Stimulated activated CD8-positive, alpha-beta memory T cell treated with anti-CD3 and anti-CD28 coated beads, Interleukin-7, amount 100 ng/mL, for 48 hours (primary cell): ENCODE results near the gene FRMD1.

Experiments
- DNase-seq, 2 donors: peaks; one replicate each; pipeline ENCODE4 v3.0.0-alpha.2; 2020; ENCODE audit warnings: low read depth in 1 of 2; ENCODE audit errors: extremely low read depth in 1 of 2

The FRMD1 gene

DNA sequence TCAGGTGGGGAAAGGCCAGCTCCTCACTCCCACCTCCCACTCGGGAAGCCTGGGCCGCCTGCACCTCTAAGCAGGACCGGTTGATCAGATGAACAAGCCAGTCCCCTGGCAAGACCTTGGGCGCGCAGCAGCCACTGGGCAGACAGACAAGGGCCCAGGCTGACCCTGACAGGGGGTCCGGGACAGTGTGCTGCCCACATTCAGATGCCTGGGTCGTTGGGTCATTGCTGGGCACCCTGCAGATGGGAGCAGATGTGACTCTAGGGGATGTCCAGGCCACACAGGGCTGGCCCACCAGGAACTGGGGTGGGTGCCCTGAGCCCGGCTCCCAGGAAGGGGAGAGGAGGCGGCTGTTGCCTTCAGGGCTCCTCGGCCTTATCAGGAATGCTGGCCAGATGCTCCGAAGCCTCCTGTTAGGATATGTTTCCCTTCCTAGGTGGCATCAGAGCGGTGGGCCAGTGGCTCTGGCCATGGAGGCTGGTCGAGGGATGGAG lies 17.3 kb upstream of the FRMD1 start:
- no peak for DNase-seq

DNA sequence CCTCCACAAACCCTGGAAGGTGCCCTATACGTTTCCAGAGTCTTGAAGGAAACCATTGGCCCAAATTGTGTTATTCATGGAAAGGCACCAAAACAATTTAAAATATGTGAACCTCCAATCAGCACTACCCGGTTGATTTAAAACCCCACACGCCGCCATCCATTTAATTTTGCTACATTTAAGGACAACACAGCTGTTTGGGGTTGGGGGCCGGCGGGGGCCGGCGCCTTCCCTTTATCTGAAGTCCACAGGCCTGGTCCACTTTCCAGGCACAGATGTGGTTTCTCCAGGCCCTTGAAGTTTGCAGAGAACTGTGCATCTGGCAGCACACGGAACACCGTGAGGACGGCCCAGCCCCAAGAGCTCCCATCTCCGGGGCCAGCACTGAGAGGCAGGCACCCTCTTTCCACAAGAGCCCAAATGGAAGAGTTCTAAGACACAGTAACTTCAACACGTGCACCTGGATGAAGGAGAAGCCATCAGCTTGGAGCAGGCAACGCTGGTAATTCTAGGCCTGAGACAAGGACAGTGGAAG lies 16.8 kb upstream of the FRMD1 start:
- no peak for DNase-seq

DNA sequence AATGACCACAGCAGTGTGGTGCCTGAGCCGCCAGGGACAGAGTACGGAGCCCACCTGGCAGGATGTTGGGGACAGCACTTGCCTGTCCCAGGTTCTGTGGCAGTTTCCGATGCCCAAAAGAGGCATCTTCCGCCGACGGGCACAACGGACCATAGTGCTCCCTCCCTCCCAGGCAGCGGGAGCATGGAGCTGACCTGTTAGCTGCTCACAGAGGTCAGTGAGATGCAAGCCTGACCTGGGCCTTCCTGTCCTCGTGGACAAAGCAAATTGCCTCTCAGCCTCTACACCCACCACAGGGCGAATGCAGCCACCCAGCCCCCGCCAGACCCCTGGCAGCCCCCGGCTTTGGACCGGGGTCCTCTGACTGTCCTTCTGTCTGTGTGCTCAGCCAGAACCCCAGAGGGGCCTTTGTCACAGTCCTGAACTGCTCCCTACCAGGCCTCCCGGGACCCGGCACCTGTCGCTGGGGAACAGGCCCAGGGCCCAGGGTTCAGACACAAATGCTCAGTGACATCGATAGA lies 16.2 kb upstream of the FRMD1 start:
- no peak for DNase-seq

DNA sequence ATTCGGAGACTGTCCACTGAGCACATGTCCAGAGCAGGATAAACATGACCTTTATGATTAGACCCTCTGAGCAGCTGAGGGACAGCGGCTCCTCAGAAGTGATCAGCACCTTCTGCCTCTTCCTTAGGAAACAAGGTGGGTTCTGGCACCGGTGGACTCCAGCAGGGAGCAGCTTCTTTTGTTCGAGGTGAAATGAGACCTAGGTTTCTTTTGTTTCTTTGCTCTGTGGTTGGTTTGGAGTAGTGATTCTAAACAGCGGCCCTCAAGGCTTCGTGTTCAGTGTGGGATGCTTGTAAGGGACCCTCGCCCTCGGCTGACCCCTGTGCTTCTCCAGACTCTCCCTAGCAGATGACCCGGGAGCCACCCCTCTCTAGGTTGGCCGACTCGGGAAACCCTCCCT lies 14.6 kb upstream of the FRMD1 start:
- no peak for DNase-seq

DNA sequence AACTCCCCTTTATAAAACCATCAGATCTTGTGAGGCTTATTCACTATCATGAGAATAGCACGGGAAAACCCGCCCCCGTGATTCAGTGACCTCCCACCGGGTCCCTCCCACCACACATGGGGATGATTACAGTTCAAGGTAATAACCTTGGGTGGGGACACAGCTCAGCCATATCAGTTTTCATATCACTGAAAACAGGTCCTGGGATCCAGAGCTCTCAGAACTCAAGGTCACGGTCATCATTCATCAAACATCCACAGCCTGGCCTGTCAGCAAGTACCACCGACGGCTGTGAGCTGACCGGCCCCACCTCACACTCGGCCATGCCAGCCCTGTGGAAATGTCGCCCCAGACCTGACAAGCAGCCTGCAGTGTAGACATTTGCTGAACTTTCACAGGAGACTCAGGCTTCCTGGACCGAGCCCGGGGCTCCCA lies 14.1 kb upstream of the FRMD1 start:
- DNase-seq: no peak

DNA sequence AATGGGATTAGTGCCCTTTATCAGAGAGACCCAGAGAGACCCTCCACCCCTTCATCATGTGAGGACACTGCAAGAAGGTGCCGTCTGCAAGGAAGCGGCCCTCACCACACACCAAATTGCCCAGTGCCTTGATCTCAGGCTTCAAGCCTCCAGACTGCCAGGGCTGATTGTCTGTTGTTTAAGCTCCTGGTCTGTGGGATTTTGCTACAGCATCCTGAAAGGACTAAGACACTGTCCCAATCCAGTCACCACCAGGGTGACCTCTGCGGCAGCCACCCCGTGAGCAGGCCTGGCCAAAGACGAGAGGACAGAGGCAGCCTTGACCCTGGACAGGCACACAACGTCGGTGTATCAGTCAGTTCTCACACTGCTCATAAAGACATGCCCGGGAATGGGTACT lies 13.5 kb upstream of the FRMD1 start:
- no peak for DNase-seq

DNA sequence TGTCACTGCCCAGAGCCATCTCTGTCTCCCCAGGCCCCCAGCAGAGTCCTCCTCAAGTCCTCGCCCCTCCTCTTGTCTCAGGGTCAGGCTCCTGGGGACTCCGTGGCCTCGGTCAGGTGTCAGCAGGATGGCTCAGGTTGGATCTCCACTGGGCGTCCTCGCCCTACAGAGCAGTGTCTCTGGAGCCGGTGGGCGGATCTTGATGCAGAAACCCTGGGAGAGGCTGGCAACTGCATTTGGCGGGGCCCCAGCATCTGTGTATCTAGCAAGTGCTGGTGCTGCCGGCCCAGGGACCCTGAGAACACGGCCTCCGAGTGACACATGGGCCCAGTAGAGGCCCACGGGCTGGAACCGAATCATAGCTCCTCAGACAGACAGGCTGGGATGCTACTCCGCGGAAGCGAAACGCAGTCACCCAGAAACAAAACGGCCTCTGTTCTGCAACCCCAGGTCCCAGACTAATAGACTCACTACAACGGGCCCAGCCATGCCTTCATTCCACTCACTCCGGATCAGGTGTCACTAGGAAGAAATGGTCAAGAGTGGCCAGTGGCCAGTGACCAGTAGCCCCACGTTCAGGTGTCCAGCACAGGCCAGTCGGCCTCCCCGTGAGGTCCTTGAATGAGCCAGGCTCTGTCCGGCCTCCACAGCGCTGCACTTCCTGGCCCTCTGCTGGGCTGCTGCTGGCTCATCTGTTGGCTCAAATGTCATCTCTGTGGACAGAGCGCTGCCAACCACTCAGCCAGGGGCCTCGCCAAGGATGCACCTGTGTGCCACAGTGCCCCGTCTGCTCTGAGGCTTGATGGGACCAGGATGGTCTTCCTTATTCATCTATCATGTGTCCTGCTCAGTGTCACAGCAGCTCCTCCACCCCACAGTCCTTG lies 12.6 kb upstream of the FRMD1 start:
- no peak for DNase-seq

DNA sequence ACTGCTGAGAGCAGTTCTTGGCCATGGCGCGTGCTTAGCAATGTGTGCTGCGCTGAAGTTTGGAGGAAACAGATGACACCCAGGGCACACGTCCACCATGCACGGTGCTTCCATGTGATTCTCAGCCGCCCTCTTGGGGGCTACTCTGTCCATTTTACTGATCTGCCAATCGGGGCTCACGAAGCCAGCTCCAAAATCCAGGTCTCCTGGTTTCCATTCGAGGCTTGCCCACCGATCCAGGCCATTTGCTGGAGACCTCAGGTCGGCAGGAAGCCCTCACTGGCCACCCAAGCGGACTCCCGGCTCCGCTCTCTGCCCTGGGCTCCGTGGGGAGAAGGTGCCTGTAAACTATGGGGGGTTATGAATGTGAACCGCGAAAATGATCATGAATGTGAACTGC lies 11.7 kb upstream of the FRMD1 start:
- no peak for DNase-seq

DNA sequence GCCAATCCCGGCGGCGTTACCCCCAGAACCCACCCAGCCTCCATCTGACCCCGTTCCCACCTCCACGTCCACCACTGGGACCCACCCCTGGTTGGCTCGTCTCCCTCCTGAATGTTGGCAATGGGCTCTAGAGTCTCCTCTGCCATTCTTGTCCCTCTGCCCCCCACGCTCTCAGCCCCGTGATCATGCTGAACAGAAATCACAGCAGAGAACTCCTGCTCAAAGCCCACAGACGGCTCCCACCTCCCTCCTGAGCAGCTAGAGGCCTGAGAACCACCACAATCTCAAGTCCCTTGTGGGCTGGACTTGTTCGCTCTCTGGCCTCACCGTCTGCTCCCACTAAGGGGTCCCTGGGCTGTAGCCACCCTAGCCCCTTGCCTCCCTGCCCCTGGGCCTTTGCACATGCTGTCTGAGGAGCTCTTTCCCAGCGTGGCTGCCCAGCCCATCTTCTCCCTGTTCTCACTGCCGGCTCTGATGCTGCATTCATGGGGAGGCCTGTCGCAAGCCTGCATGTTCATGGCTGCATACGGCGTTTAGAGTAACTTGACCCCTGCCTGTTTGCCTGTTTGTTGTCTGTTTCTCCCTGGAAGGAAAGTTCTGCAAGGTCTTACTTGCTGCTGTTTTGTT lies 11.2 kb upstream of the FRMD1 start:
- no peak for DNase-seq

DNA sequence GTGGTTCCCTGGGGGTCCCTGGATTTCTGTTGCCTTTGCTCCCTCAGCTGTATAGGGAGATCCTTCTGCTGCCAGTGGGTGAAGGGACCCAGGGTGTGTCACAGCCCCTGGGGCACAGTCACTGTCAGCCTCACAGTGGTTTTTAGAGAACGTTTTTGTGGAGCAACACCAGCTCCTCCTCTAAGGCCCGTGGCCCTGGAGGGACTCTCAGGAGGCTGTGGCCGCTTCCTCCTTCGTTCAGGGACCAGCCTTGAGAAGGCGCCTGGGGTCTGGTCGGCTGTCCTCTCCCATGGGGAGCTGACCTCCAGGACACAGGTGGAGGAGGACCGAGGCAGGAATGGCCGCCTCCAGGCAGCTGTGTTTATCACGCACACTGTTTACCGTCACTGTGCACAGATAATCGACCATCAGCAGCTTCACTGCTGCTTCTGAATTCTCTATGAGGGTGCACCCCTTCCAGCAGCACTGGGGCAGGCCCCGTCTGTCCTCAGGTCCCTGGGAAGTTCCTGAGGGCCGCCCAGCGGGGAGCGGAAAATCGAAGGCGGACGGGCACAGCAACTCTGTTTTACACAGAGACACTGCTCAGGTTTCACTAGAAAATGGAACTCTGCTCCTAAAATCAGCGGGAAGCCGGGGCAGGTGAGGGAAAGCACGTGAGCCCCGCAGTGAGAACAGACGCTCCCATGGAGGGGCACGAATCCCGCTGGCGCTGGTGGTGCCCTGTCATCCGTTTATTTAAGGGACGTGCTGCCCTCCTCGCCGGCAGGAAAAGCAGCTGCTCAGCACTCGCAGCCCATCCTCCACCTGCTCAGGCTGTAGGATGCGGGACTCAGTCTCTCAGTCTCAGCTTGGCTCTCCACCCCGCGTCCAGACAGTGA lies 10.4 kb upstream of the FRMD1 start:
- DNase-seq: no peak

DNA sequence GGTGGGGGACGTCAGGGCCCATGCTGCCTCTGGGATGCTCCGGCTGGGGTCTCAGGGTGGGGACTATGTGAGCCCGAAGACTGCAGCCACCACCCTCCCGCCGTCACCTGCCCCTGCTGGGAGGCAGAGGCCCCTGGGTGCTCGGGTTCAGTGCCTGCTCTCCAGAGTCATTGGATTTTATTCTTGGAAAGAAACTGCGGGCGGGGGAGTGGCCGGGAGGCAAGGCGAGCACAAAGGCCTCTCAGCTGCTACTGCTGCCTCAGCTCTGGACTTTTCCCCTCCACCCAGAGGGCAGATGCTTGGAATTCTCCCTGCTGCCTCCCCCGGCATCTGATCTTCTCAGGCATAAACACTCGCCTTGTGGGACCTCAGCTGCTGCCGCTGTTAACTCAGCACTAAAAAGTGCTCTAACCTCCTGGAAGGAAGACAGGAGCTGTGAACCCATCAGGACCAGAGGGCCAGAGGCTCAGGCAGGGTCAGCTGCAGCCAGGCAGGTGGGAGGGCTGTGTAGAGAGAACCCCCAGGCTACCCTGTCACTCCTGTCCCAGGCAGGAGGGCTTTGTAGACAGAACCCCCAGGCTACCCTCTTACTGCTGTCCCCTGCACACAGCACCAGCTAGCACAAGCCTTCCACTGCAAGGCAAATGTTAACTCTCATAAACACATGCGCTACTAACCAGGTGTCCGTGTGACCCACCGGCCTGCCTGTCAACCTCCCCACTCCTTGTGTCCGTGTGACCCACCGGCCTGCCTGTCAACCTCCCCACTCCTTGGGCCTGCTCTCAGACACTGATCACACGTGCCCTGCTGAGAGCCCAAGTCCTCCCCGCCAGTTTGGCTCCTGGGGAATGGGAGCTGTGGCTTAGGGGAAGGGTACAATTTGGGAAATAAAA lies 9.4 kb upstream of the FRMD1 start:
- no peak for DNase-seq

DNA sequence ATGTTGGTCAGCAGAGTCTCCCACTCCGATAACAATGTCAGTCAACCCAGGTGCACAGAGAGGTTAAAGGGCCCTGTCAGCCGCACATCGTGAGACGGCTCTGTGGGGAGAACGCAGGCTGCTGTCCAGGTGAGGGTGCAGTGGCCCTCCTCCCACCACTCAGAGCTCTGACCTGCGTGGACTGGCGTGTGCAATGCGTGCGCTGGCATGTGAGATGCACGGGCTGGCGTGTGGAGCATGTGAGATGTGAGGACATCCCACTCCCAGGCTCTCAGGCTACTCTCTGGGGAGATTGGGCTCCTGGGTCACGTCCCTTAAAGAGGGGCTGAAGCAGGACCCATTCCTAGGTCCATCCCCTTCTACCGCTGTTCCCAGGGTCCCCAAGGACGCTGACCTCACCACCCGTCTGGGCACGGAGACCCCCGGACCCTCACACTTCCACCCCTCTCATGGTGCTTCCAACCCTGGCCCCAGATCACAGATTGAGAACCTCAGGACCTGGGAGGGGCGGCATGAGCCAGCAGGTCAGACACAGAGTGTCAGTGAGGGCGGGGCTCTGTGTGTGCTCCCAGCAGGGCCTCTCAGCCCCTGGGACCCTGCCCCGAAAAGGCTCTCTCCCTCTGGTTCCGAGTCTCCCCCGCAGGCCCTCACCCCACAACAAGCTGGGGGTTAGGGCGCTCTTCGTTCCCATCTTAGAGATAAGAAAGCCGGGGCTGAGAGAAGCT lies 8.6 kb upstream of the FRMD1 start:
- no peak for DNase-seq

DNA sequence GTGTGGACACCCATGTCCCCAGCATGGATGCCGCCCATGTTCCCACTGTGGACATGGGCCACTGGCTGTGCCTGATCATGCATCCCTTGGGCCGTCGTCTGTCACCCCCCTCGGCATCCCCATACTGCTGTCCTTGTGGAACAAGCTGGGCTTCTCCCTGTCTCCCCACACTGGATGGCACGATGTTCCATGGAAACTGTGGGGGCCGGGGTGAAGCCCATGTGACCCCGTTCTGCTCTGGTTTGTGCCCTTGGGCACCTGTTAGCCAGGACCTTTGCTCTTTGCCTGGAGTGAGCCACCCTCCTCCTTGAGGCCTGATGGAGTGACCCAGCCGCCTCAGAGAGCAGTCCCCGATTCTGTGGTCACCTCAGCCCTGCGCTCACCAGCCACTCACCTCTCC lies 7.6 kb upstream of the FRMD1 start:
- DNase-seq: no peak

DNA sequence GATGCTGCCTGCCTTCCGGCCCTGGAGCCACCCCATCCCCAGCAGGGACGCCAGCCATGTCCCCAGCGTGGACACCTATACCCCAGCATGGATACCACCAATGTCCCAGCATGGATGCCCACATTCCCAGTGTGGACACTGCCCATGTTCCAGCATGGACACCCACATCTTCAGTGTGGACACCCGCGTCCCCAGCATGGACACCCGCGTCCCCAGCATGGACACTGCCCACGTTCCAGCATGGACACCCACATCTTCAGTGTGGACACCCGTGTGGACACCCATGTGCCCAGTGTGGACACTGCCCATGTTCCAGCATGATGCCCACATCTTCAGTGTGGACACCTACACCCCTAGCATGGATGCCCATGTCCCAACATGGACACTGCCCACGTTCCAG lies 7.1 kb upstream of the FRMD1 start:
- no peak for DNase-seq

DNA sequence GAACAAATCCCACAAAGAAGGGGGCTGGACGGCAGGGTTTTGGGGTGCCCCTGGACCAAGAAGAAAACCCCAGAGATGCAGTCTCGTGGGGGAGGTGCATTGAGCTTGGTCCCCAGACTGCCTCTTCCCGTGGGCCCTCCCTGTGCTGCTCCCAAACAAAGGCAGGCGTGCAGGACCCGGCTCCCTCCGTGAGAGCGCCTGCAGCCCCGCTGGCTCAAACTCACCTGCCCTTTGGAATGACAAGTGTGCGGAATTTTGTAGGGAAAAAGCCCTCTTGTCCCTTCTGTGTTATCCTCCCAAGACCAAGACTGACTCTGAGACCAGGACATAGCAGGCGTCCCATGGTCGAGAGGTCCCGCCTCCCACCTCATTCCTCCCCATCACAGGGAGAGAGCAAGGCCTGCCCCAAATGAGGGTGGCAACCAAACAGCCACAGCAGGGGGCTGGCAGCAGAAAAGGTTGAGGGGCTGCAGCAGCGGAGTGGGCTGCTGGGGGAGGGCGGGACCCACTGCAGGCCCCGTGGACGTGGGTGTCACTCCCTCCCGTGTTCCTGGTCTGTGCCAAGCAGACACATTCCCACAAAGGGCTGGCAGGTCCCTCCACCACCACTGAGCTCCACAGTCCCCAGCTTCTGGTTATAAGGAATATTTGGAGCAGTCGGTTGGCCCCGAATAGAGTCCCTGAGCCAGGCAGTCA lies 5.6 kb upstream of the FRMD1 start:
- DNase-seq: no peak

DNA sequence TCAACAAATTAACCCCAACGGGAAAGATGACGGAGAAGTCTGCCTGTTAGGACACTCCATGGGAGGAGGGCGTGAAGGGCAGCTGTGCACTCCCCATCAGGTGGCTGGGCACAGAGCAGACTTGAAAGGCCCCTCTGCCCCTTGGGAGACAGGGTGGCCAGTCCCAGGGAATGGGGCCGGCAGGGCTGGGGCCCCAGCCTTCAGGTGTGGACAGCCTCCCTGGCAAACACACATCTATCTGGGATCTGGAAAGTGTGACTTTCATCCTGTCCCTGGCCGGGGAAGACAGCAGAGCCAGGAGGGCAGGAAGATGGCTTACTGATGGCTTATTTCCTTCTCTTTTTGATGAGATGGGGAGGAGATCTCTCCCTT lies 4.5 kb upstream of the FRMD1 start:
- DNase-seq: no peak

DNA sequence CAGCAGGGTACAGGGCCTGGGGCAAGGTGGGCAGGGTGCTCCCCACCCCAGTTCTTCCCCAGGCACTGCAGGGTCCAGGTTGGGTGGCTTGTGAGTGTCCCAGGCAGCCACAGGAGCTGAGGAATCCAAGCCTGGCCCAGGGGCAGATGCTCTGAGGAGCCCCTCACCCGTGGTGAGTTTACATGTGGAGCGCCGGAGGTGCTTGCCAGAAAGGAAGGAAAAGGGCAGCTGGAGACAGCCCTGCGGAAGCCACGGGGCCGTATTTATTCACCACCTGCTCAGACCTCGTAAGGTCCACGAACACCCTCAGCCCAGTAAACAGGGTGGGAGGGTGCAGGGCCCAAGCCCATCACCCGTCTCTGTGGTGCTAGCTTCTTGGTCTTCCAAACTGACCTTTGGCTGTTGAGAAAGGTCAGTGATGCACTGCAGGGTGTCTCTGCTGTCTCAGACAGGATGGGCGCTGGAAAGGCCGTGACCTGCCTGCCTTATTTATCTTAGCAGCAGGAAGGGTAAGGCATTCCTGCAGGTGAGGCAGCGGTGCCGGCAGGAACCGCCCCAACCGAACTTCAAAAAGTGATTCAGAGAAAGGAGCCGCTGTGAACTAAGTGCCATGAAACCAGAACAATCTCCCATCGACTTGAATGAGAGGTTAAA lies 4.0 kb upstream of the FRMD1 start:
- DNase-seq: no peak

DNA sequence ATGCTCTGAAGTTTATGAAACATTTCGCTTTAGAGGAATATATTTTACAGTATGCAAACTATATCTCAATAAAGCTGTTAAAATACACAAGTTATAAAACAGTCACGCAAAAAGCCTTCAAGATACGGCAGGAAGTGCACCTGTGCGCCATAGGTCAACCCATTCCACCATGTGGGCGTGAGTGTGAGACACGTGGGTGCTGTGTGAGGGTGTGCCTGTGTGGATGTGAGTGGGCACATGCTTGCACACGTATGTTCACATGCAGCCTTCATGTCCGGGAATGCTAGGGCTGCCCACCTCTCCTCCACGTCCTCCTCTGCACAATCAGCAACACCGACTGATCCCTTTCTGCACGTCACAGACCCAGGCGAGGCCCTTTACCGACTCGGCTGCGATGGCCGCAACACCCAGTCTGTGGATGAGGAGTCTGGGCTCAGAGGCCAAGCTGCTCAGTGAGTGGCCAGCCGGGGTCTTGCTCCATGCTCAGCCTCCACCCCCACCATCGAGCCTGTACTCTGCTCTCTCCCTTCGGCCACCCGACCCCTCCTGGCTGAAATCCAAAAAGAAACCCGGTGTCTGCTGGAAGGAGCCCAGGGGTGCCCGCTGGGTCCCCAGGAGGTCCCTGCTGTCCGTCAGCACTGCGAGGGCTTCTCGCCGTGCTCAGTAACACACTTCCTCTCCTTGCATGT lies 3.0 kb upstream of the FRMD1 start:
- DNase-seq: no peak
